Upper lobe of left lung (tissue), 6 donors: Measurements from ENCODE around the gene C5orf63. TPM values are rescaled to one million over a fixed set of nuclear protein-coding genes. Genes with fewer than 3 reads are reported as not detected.

Source experiments
- ATAC-seq, 2 donors: fragments of 200-7000 bp; cut with Tn5 transposase; one replicate each; pipeline ENCODE4 v1.9.1; 2022; ENCODE audit warnings: mild to moderate bottlenecking in 2 of 2, moderate library complexity in 2 of 2; ENCODE audit not compliant: low FRiP score in 2 of 2
- DNase-seq, 2 donors: peaks; one replicate each; pipeline ENCODE4 v3.0.0-alpha.2; 2019 to 2020
- H3K27ac ChIP-seq, 4 donors: fragments of 200-600 bp; sonication (generic); one replicate each; pipeline ENCODE4 v1.5.1; 2016 to 2019
- H3K27me3 ChIP-seq, 4 donors: fragments of 200-600 bp; sonication (generic); one replicate each; pipeline ENCODE4 v1.5.1; 2017 to 2019
- H3K36me3 ChIP-seq, 4 donors: fragments of 200-600 bp; sonication (generic); one replicate each; pipeline ENCODE4 v1.5.1; 2016 to 2019
- H3K4me1 ChIP-seq, 4 donors: fragments of 200-600 bp; sonication (generic); one replicate each; pipeline ENCODE4 v1.5.1; 2018 to 2019
- H3K4me3 ChIP-seq, 4 donors: fragments of 200-600 bp; sonication (generic); one replicate each; pipeline ENCODE4 v1.5.1; 2017 to 2019; ENCODE audit warnings: mild to moderate bottlenecking in 2 of 4, moderate library complexity in 1 of 4
- H3K9me3 ChIP-seq, 4 donors: fragments of 200-600 bp; sonication (generic); one replicate each; pipeline ENCODE4 v1.5.1; 2018 to 2019
- EP300 ChIP-seq, 4 donors: sonication (generic); formaldehyde crosslinking; IDR thresholded peaks; one replicate each; pipeline ENCODE4 v1.5.1; 2017; ENCODE audit warnings: antibody characterized with exemption in 4 of 4, control low read depth in 2 of 4
- POLR2A ChIP-seq, 4 donors: fragments of 450-650 bp; IDR thresholded peaks; one replicate each; pipeline ENCODE4 v1.5.1; 2016 to 2017; ENCODE audit warnings: antibody characterized with exemption in 4 of 4, mild to moderate bottlenecking in 2 of 4
- POLR2AphosphoS5 ChIP-seq, 2 donors: sonication (generic); formaldehyde crosslinking; IDR thresholded peaks; one replicate each; pipeline ENCODE4 v1.5.1; 2017; ENCODE audit warnings: antibody characterized with exemption in 2 of 2
- WGBS, 2 donors: methylation state at CpG; one replicate each; pipeline ENCODE4 v1.1.5; 2017 to 2018; 5-methylcytosine and 5-hydroxymethylcytosine counted together
- total RNA-seq, 6 donors: library from RNA; depleted of rRNA in 4 of 6; stranded (reverse); fragments of >200 nt in 4 of 6; gene quantifications; one replicate each; pipeline versions ENCODE4 v1.1.0 to v1.2.1, GENCODE V29; 2016 to 2021
- TF ChIP-seq, protein P1 (sequence below), 6 experiments: fragments of 450-650 bp in 4 of 6; fragments of 200-600 bp in 2 of 6; sonication (generic) in 2 of 6; IDR thresholded peaks; one replicate each; pipeline ENCODE4 v1.5.1; 2016 to 2019; ENCODE audit warnings: antibody characterized with exemption in 6 of 6
- donor health status: DM: no; HTN: no; CAD: no; lungs with moderate emphysema.
- donor health status: DM: no; HTN: yes; CAD: no; lungs with severe emphysema.

Gene C5orf63
- total RNA-seq, 6 donors from 2014 or later, result 1.9 to 13.6 (median 6.1) TPM

GRCh38 chr5:127029581-127030258 lies 43.6 kb downstream of the C5orf63 start:
- WGBS, 2 donors, result 1 to 4% methylated on average over 9 to 23 of the region's 51 CpGs
- no peaks in the 10 kb centered on the region for H3K9me3 ChIP-seq
- peaks cover 13 to 21% (median 17%) of the 10 kb centered on the region in 4 donors for H3K4me1 ChIP-seq
- peak; percentile 79 to 90 for DNase-seq
- no peak for TF ChIP-seq EP300 (IDR thresholded peaks at IDR 0.05)
- TF ChIP-seq, protein P1, sequence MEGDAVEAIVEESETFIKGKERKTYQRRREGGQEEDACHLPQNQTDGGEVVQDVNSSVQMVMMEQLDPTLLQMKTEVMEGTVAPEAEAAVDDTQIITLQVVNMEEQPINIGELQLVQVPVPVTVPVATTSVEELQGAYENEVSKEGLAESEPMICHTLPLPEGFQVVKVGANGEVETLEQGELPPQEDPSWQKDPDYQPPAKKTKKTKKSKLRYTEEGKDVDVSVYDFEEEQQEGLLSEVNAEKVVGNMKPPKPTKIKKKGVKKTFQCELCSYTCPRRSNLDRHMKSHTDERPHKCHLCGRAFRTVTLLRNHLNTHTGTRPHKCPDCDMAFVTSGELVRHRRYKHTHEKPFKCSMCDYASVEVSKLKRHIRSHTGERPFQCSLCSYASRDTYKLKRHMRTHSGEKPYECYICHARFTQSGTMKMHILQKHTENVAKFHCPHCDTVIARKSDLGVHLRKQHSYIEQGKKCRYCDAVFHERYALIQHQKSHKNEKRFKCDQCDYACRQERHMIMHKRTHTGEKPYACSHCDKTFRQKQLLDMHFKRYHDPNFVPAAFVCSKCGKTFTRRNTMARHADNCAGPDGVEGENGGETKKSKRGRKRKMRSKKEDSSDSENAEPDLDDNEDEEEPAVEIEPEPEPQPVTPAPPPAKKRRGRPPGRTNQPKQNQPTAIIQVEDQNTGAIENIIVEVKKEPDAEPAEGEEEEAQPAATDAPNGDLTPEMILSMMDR (IDR thresholded peaks at IDR 0.05), result peak; percentile 27 to 65 (median 45)
- peak overlapping the region; percentile 86 to 91 (median 88) for H3K27ac ChIP-seq
- no peaks in the 10 kb centered on the region for H3K36me3 ChIP-seq
- peak; percentile 54 to 71 for ATAC-seq
- no peaks in the 10 kb centered on the region for H3K27me3 ChIP-seq
- peak overlapping the region; percentile 56 to 83 (median 64) for H3K4me3 ChIP-seq

- Histone ChIP-seq H3K4me1 (peaks cover 13 to 21% (median 17%) of the 10 kb centered on the region in 4 donors), H3K36me3 (no peaks in the 10 kb centered on the region), H3K27me3 (no peaks in the 10 kb centered on the region), H3K27ac (no peak overlapping the region), H3K4me3 (peak overlapping the region in 3 of 4 donors; percentile 59 to 83 (median 69)), H3K9me3 (no peaks in the 10 kb centered on the region)
- TF ChIP-seq EP300 (IDR thresholded peaks at IDR 0.05), result no peak
- TF ChIP-seq, protein P1 (IDR thresholded peaks at IDR 0.05), result no peak
- no peak for TF ChIP-seq POLR2AphosphoS5 (IDR thresholded peaks at IDR 0.05)
- no peak for TF ChIP-seq POLR2A (IDR thresholded peaks at IDR 0.05)
- no peak for ATAC-seq
- peak; percentile 6 to 29 for DNase-seq
- 41 to 49% methylated on average over 12 of the region's 12 CpGs for WGBS, 2 donors
These were observed 44.4 kb downstream of the C5orf63 start for GRCh38 chr5:127028822-127029457.

- H3K27ac ChIP-seq, result no peak overlapping the region
- WGBS, 2 donors, result 93 to 100% methylated on average over 1 of the region's 1 CpG
- TF ChIP-seq, protein P1 (IDR thresholded peaks at IDR 0.05), result no peak
- no peak for TF ChIP-seq EP300 (IDR thresholded peaks at IDR 0.05)
- TF ChIP-seq POLR2A (IDR thresholded peaks at IDR 0.05), result no peak
- no peak for TF ChIP-seq POLR2AphosphoS5 (IDR thresholded peaks at IDR 0.05)
These were observed 45.8 kb downstream of the C5orf63 start for GRCh38 chr5:127027539-127027938.

GRCh38 chr5:127026166-127026565 lies 47.1 kb downstream of the C5orf63 start:
- H3K4me1 ChIP-seq, result peaks cover 9 to 15% (median 12%) of the 10 kb centered on the region in 4 donors
- no peak for DNase-seq
- no peaks in the 10 kb centered on the region for H3K36me3 ChIP-seq
- H3K4me3 ChIP-seq, result no peak overlapping the region
- WGBS, 2 donors, result 98 to 100% methylated on average over 2 of the region's 2 CpGs
- H3K27me3 ChIP-seq, result no peaks in the 10 kb centered on the region
- no peaks in the 10 kb centered on the region for H3K9me3 ChIP-seq
- TF ChIP-seq, protein P1 (IDR thresholded peaks at IDR 0.05), result no peak
- TF ChIP-seq POLR2A (IDR thresholded peaks at IDR 0.05), result no peak
- H3K27ac ChIP-seq, result no peak overlapping the region
- no peak for ATAC-seq

More at GRCh38 chr5:127027539-127027938, 45.8 kb downstream of the C5orf63 start:
- ATAC-seq (no peak), DNase-seq (no peak)
- Histone ChIP-seq H3K27me3 (no peaks in the 10 kb centered on the region), H3K4me1 (peaks cover 13 to 21% (median 17%) of the 10 kb centered on the region in 4 donors), H3K4me3 (no peak overlapping the region), H3K36me3 (no peaks in the 10 kb centered on the region), H3K9me3 (no peaks in the 10 kb centered on the region)
